GM19324 (cell line): ENCODE results near the gene S100A4.

ENCODE experiments used
- ATAC-seq: cut with Tn5 transposase; IDR thresholded peaks from one replicate; pipeline ENCODE4 v1.9.1; 2021; ENCODE audit warnings: mild to moderate bottlenecking, moderate library complexity; ENCODE audit not compliant: unreplicated experiment, low FRiP score

S100A4 gene

GRCh38 chr1:153549741-153550397 is 4.3 kb upstream of the S100A4 start:
- no peak for ATAC-seq

- ATAC-seq: no peak
These were observed 3.4 kb upstream of the S100A4 start, which contains the start of gene S100A3 for GRCh38 chr1:153548722-153549688. S100A3 (minus strand) TSS chr1:153549258; CDS start chr1:153548485, 773 bp downstream.

GRCh38 chr1:153547560-153548551 is 2.2 kb upstream of the S100A4 start:
- no peak for ATAC-seq

DNA sequence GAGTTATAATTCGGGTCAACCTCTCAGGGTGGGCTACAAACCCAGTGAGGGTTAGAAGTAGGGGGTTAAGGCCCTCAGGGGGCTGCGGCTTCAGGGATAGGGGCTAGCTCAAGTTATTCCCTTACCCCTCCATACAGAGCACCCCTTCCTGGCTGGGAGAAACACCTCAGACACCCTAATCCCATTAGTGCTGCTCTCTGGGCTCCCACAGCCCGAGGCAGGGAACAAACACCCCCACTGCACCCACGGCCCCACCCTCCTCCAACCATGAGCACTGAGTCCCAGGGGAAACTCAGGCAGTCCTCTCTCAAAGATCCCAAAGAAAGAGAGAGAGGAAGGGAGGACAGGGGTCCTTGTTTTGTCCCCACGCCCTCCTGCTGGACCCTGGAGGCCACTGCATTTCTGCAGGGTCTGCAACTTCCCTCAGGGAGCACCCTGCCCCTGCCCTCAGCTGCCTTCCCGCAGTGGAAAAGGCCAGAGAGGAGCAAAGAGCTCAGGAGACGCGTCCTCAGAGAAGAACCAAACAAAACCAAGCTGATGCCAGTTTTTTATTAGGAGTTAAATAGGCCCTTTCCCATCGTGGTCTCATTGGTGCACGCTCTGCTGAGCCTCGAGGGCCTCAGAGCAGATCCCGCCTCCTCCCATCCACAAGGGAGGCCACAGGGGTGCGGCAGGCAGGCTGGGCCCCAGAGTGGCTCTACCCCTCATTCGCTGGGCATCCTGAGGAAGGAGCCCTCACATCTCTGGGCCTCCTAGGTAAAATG is 1.4 kb upstream of the S100A4 start:
- no peak for ATAC-seq

GRCh38 chr1:153546371-153546770 is 765 bp upstream of the S100A4 start:
- no peak for ATAC-seq

DNA sequence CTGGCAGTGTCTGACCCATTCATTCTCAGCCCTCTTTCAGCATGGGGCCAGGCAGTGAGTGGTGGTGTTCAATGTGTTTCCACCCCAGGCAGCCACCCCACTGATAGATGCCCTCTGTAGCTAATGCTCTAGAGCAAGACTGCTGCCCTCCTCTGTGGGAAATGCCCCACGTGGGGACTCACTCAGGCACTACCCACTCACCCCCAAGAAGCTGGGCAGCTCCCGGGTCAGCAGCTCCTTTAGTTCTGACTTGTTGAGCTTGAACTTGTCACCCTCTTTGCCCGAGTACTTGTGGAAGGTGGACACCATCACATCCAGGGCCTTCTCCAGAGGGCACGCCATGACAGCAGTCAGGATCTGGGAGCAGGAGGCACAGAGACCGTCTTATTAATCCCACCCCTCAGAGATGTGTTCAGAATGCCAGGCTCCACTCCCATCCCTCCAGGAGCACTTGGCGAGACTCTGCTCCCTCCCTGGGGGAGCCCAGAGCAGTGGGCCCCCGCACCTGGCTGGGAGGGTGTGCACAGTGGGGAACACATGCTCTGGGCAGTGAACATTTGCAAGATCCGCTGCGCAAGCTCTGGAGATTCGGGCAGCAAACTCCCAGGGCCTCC is 1.0 kb downstream of the S100A4 start:
- no peak for ATAC-seq

DNA sequence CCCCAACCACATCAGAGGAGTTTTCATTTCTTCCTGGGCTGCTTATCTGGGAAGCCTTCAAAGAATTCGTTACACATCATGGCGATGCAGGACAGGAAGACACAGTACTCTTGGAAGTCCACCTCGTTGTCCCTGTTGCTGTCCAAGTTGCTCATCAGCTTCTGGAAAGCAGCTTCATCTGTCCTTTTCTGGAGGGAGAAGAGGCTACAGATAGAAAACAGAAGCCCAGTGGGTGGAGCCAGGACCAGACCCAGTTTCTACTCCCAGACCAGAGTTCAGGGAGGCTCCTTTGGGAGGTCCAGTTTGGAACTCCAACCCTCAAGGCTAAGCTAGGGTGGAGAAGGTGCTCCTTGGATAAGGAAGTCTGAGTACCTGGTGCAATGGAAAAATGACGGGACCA is 1.9 kb downstream of the S100A4 start:
- no peak for ATAC-seq

DNA sequence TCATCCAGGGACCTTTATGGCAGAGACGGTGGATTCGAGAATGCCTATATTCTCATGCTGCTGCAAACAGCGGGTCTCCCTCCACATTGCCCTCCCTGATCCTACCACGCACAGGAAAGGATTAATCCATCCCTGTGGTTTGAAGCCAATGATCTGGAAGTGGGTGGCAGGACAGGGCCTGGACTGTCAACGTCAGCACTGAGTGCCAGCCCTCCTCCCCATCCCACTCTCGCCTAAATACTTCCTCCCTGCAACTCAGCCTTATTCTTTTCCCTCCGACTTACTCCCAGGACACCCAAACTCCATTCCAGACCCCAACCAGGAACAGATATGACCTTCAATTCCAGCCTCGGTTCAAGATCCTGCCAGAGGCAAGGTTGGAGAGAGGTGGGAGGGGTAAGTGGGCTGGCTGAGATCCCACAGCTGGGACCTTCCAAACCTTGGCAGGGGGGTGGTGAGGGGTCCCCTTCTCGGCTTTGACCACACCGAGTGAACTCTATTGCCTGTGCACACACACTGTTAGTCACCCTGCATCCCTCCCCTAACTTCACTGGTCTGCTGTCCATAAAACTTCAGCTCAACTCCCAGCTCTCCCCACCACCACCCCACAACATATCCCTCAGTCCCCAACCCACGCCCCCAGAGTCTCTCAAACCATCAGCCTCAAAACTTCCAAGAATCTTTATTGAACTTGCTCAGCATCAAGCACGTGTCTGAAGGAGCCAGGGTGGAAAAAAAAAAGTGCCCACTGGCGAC is 2.5 kb downstream of the S100A4 start:
- ATAC-seq: no peak

DNA sequence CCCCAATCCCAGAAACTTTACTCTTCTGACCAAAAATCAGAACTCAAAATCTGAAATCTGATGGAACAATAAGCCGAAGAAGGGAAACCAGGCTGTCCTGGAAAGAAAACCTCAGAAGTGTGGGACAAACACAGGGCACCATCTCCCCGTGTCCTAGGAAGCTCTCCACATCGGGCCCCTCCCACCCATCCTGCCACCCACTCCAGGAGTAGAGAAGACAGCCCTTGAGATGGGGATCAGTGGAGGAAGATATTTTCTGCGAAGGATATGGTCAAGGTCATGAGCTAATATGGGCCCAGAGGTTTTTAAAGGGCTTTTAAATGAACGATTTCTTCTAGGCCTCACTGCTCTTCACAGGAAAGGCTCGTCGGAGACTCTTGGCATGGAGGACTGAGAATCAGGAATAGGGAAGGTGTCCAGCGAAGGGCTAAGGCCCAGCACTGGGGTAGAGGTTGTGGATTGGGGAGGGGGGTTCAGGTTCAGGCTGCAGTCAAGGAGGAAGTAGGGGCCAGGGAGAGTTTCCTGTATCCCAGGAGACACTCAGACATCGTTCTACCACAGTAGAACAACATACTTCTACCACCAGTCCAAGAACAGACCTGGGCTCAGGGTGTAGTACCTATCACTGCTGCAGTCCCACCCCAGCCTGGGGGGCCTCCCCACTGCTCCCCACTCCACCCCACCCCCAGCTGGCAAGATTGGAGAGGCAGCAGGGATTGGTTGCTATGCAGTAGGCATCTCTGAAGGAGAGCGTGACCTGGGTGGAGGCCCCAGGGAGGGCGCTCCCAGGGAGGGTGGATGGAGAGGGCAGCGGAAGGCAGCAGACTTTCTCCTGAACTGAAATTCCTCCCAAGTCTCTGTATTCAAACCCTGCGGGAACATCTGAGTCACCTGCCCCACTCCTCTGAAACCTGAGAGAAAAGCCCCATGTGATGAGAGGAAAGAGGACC is 3.7 kb downstream of the S100A4 start:
- ATAC-seq: no peak

DNA sequence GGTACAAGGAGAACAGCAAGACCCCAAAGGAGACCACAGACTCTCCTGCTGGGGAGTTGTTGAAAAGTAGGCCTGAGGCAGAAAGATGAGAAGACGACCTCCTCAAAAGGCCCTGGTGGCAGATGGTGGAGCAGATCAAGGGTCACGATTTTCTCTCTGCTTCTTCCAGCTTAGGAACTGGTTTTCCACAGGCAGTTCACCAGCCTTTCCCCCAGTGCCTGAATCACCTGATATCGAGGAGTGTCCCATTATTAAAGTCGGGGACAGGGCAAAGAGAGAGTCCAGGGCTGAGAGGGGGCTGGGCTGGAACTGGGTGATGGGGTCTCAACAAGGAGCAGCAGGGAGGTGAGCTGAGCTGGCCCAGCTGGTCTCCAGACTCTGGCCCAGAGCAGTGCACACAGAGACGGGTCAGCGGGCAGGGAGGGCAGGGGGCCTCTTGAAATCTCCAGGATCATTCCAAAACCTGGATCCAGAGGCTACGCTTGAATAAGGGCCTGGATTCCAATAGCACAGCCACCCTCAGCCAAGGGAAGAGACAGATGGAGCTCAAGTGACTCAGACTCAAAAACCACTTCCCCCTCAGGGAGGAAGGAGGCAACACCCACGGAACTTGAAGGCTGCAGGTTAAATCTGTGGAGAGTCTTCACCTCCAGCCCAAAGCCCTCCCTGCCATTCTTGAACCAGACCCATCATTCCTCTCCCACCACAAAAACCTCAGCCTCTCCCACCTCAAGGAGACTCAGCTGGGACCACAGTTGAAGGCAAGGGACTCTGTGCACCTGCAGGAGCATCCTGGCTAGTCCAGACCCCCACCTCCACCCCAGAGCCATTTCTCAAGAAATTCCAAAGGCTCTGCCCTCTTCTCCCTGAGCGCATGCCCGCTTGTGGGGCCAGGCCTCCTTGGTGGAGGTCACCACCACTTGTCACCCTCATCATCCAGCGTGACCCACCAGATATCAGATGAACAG is 4.9 kb downstream of the S100A4 start, which contains the start of gene S100A5:
TSS of gene S100A5 (minus strand) at position 541 of the 968 bp plus-strand sequence. CDS start 743 bp downstream, outside the sequence.
- no peak for ATAC-seq

DNA sequence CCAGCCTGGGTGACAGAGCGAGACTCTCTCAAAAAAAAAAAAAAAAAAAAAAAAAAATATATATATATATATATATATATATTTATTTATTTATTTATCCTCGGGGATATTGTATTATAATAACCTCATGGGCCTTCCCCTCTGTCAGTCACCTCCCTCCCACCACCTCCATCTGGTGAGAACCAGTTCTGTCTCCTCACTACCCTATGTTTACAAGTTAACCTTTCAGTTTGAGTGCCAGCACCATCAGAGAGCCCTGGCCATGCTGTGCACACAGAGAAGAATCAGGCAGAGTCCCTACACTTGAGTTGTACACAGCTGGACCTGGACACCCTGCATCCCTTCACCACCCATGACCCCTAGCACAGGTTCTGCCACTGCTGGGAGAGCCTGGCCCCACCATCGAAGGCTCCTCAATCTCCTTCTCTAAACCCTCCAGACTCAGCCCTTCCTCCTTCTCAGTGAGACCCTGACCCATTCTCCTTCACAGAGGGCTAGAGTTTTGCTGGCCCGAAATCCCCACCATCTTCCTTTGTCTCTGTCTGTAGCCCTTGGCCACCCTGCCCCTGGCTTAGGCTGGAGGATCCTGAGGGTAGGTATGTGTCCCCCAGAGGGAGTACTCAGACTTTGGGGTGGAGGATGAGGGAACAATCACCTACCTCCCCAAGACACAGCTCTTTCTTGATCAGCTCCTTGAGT is 6.1 kb downstream of the S100A4 start:
- ATAC-seq: no peak

DNA sequence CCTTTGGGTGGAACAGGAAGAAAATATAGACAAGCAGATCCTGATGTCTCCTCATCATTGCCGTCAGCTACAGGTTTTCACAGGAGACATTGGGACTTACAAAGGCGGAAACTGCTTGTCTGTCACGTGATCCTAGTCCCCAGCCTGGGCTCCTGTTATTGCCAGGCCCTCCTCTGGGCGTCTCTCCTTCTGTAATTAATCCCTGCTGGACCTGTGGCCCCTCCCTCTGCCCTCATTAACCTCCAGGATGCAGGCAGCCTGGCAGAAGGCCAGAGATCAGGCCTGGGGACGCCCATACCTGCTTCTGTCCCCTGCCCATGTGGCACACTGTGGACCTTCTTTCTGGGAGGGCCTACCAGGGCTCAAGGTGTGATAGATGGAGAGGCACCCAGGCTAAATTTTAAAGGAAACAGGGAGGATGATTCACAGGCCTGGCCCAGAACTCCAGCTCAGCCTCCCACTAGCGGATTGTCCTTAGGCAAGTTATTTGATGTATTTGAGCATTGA is 7.2 kb downstream of the S100A4 start:
- no peak for ATAC-seq

DNA sequence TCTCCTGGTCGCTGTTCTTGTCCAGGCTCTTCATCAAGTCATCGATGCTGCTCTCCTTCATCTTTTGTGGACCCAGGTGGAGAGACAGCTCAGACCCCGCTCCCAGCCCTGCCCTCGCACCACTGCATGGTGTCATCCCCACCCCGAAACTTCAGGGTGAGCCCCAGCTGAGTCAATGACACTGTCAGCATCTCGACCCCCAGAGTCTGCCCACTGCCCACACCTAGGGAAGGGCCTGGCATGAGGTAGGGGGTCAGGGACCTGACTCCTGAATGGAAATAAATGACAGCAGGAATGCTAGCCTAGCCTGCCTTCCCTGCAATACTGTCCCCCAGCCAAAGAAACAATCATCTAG is 8.3 kb downstream of the S100A4 start:
- no peak for ATAC-seq

DNA sequence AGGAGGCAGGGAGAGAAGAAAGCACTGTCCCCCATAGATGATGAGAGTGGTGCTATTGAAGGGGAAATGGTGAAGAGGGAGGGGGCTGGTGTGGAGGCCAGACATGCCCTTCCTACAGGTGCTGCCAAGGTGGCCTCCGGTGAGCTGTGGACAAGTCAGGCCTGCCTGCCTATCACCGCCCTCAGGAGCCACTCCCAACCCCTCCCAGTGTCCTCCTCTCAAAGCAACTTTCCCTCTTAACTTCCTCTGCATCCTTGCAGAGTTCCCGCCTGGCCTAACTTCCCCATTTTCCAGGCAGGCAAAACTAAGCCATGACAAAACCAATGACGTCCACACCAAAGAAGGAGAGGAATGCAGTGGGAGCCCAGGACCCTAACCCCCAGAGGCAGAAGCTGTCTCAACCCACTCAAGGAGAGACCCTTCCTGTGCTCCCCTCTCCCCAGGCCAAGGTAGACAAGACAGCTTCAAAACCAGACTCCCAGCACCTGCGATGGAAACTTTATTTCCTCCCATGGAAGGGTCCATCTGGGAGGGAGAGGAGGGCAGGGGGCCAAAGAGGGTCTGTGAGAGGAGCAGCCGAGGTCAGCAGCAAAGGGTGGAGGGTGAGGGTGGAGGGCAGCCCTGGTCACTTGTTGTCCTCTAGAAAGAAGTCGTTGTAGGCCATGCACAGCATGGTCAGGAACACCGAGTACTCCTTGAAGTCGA is 8.8 kb downstream of the S100A4 start:
- ATAC-seq: no peak
